ENCODE results near the gene RBP4. TPM values are rescaled to one million over a fixed set of nuclear protein-coding genes. Genes with fewer than 3 reads are reported as not detected.
A peak's percentile ranks its signal among the peaks of the same experiment; 100 is the strongest.
"Not testable (repeated sequence)": the region's sequence is repeated elsewhere in the genome, so short reads cannot be mapped to it uniquely, and the experiment has no call there.

Gene RBP4
- polyA plus RNA-seq, 4 donors: 1.6 to 111 (median 14.0) TPM

DNA sequence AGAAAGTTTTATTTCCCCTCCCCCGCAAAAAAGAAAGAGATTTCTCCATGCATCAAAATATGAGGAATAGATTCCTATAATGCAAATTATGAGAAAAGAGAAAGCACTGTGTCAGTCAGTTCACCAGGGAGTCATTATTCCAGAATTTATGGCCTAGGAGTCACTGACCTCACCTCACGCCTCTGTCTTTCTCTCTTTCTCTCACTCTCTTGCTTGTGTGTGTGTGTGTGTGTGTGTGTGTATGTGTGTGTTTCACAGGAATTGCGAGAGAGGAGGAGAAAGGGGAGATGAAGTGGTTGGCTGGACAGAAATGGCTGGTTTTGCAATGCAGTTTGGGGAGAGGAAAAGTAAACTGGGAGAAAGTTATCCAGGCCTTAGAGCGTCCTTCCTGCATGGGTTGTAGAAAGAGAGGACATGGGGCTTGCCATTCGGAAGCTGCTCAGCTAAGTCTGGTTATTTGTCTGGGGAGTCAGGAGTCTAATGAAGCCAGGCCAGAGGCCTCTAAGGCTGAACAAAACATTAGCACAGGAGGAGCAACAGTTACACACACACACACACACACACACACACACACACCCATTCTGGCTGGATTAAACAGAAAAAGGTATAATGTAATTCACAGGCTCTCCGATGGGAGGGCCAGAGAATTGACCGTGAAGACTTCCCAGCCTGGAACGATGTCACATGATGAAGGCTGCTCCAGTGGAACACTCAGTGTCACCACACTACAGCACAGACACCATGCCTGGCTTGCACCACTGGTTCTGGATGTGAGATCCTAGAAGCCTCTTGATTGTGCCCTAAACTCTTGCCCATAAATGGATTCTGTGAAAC is 47.3 kb downstream of the RBP4 start:
- peaks cover 0 to 27% (median 2%) of the 10 kb centered on the region in 3 donors for H3K4me1 ChIP-seq (ENCODE audit: control insufficient read depth in 3 of 3, insufficient read depth in 2 of 3, low read depth in 1 of 3, low read length in 2 of 3)
- no peaks in the 10 kb centered on the region for H3K9me3 ChIP-seq (ENCODE audit: control insufficient read depth in 2 of 2, insufficient read depth in 1 of 2, low read depth in 1 of 2, low read length in 1 of 2)
- no peak for FAIRE-seq
- DNase-seq: peak in 1 of 2 donors; percentile 32
- no peak overlapping the region for H3K27ac ChIP-seq (ENCODE audit: low read depth in 1 of 3, low read length in 2 of 3)
- H3K36me3 ChIP-seq (ENCODE audit: control insufficient read depth in 3 of 3, insufficient read depth in 2 of 3, low read depth in 1 of 3, low read length in 3 of 3): no peaks in the 10 kb centered on the region
- 86 to 89% (median 87%) methylated on average over 8 of the region's 8 CpGs for WGBS, 3 donors
- H3K4me3 ChIP-seq (ENCODE audit: low read depth in 1 of 3, low read length in 3 of 3): no peak overlapping the region
- no peaks in the 10 kb centered on the region for H3K27me3 ChIP-seq (ENCODE audit: control insufficient read depth in 3 of 3, insufficient read depth in 3 of 3, low read length in 3 of 3)

GRCh38 chr10:93552780-93553179 is 48.3 kb downstream of the RBP4 start:
- H3K4me1 ChIP-seq (ENCODE audit: control insufficient read depth in 3 of 3, insufficient read depth in 2 of 3, low read depth in 1 of 3, low read length in 2 of 3): peaks cover 0 to 27% (median 2%) of the 10 kb centered on the region in 3 donors
- FAIRE-seq: no peak

GRCh38 chr10:93550606-93551005 is 50.4 kb downstream of the RBP4 start:
- Histone ChIP-seq H3K27ac (ENCODE audit: low read depth in 1 of 3, low read length in 2 of 3) (peak overlapping the region in 2 of 3 donors; percentile 5 to 37), H3K27me3 (ENCODE audit: control insufficient read depth in 3 of 3, insufficient read depth in 3 of 3, low read length in 3 of 3) (no peaks in the 10 kb centered on the region), H3K4me1 (ENCODE audit: control insufficient read depth in 3 of 3, insufficient read depth in 2 of 3, low read depth in 1 of 3, low read length in 2 of 3) (peaks cover 0 to 27% (median 2%) of the 10 kb centered on the region in 3 donors), H3K4me3 (ENCODE audit: low read depth in 1 of 3, low read length in 3 of 3) (no peak overlapping the region), H3K9me3 (ENCODE audit: control insufficient read depth in 2 of 2, insufficient read depth in 1 of 2, low read depth in 1 of 2, low read length in 1 of 2) (no peaks in the 10 kb centered on the region), H3K36me3 (ENCODE audit: control insufficient read depth in 3 of 3, insufficient read depth in 2 of 3, low read depth in 1 of 3, low read length in 3 of 3) (no peaks in the 10 kb centered on the region)
- WGBS, 3 donors: 23 to 60% (median 32%) methylated on average over 4 of the region's 4 CpGs
- FAIRE-seq (no peak), DNase-seq (peak; percentile 55 to 73)

More at GRCh38 chr10:93552780-93553179, 48.3 kb downstream of the RBP4 start:
- H3K27ac ChIP-seq (ENCODE audit: low read depth in 1 of 3, low read length in 2 of 3): no peak overlapping the region
- H3K27me3 ChIP-seq (ENCODE audit: control insufficient read depth in 3 of 3, insufficient read depth in 3 of 3, low read length in 3 of 3): no peaks in the 10 kb centered on the region
- H3K4me3 ChIP-seq (ENCODE audit: low read depth in 1 of 3, low read length in 3 of 3): no peak overlapping the region
- WGBS, 3 donors: 87 to 99% (median 92%) methylated on average over 3 of the region's 3 CpGs
- no peaks in the 10 kb centered on the region for H3K9me3 ChIP-seq (ENCODE audit: control insufficient read depth in 2 of 2, insufficient read depth in 1 of 2, low read depth in 1 of 2, low read length in 1 of 2)
- no peak for DNase-seq
- H3K36me3 ChIP-seq (ENCODE audit: control insufficient read depth in 3 of 3, insufficient read depth in 2 of 3, low read depth in 1 of 3, low read length in 3 of 3): no peaks in the 10 kb centered on the region

GRCh38 chr10:93548376-93549071 is 52.5 kb downstream of the RBP4 start:
- Histone ChIP-seq H3K27me3 (ENCODE audit: control insufficient read depth in 3 of 3, insufficient read depth in 3 of 3, low read length in 3 of 3) (no peaks in the 10 kb centered on the region), H3K27ac (ENCODE audit: low read depth in 1 of 3, low read length in 2 of 3) (peak overlapping the region in 2 of 3 donors; percentile 39 to 55), H3K4me3 (ENCODE audit: low read depth in 1 of 3, low read length in 3 of 3) (no peak overlapping the region), H3K4me1 (ENCODE audit: control insufficient read depth in 3 of 3, insufficient read depth in 2 of 3, low read depth in 1 of 3, low read length in 2 of 3) (peaks cover 0 to 11% (median 2%) of the 10 kb centered on the region in 3 donors), H3K9me3 (ENCODE audit: control insufficient read depth in 2 of 2, insufficient read depth in 1 of 2, low read depth in 1 of 2, low read length in 1 of 2) (no peaks in the 10 kb centered on the region), H3K36me3 (ENCODE audit: control insufficient read depth in 3 of 3, insufficient read depth in 2 of 3, low read depth in 1 of 3, low read length in 3 of 3) (no peaks in the 10 kb centered on the region)
- 87 to 95% (median 93%) methylated on average over 5 of the region's 5 CpGs for WGBS, 3 donors
- FAIRE-seq: no peak
- peak; percentile 23 to 48 for DNase-seq

DNA sequence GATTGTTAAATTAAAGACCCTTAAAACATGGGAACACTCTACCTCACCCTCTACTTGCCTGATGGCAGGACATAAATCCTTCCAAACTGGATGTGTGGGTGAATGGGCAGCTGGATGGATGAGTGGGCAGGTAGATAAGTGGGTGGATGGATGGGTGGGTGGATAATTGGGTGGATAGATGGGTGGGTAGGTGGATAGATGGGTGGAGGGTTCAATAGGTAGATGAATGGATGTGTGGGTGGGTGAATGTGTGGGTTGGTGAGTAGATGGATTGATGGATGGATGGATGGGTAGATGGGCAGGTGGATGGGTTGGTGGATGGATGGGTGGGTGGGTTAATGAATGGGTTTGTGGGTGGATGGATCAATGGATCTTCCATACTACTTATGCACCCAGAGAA is 53.5 kb downstream of the RBP4 start:
- H3K4me1 ChIP-seq (ENCODE audit: control insufficient read depth in 3 of 3, insufficient read depth in 2 of 3, low read depth in 1 of 3, low read length in 2 of 3): peaks cover 0 to 15% (median 5%) of the 10 kb centered on the region in 3 donors
- FAIRE-seq (no peak), DNase-seq (no peak)
- H3K9me3 ChIP-seq (ENCODE audit: control insufficient read depth in 2 of 2, insufficient read depth in 1 of 2, low read depth in 1 of 2, low read length in 1 of 2): no peaks in the 10 kb centered on the region
- H3K36me3 ChIP-seq (ENCODE audit: control insufficient read depth in 3 of 3, insufficient read depth in 2 of 3, low read depth in 1 of 3, low read length in 3 of 3): no peaks in the 10 kb centered on the region
- no peak overlapping the region for H3K27ac ChIP-seq (ENCODE audit: low read depth in 1 of 3, low read length in 2 of 3)
- H3K4me3 ChIP-seq (ENCODE audit: low read depth in 1 of 3, low read length in 3 of 3): no peak overlapping the region
- no peaks in the 10 kb centered on the region for H3K27me3 ChIP-seq (ENCODE audit: control insufficient read depth in 3 of 3, insufficient read depth in 3 of 3, low read length in 3 of 3)

DNA sequence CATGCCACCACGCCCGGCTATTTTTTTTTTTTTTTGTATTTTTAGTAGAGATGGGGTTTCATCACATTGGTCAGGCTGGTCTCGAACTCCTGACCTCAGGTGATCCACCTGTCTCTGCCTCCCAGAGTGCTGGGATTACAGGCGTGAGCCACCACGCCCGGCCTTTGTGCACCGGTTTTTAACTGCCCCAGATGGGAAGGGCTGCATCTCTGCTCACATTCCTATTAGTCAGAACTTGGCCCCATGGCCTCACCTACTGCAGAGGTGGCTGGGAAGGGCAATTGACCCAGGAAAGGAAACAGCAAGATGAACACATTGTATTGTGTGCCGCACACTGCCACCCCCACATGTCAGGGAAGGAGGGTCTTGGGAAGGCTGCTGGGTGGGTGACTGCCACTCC is 54.0 kb downstream of the RBP4 start:
- not testable (repeated sequence) for FAIRE-seq; H3K9me3 ChIP-seq (ENCODE audit: control insufficient read depth in 2 of 2, insufficient read depth in 1 of 2, low read depth in 1 of 2, low read length in 1 of 2); H3K4me3 ChIP-seq (ENCODE audit: low read depth in 1 of 3, low read length in 3 of 3); DNase-seq; H3K27ac ChIP-seq (ENCODE audit: low read depth in 1 of 3, low read length in 2 of 3); H3K27me3 ChIP-seq (ENCODE audit: control insufficient read depth in 3 of 3, insufficient read depth in 3 of 3, low read length in 3 of 3); H3K36me3 ChIP-seq (ENCODE audit: control insufficient read depth in 3 of 3, insufficient read depth in 2 of 3, low read depth in 1 of 3, low read length in 3 of 3)
- WGBS, 3 donors: 56 to 81% (median 71%) methylated on average over 5 to 8 of the region's 8 CpGs
- peaks cover 0 to 16% (median 5%) of the 10 kb centered on the region in 3 donors for H3K4me1 ChIP-seq (ENCODE audit: control insufficient read depth in 3 of 3, insufficient read depth in 2 of 3, low read depth in 1 of 3, low read length in 2 of 3)

DNA sequence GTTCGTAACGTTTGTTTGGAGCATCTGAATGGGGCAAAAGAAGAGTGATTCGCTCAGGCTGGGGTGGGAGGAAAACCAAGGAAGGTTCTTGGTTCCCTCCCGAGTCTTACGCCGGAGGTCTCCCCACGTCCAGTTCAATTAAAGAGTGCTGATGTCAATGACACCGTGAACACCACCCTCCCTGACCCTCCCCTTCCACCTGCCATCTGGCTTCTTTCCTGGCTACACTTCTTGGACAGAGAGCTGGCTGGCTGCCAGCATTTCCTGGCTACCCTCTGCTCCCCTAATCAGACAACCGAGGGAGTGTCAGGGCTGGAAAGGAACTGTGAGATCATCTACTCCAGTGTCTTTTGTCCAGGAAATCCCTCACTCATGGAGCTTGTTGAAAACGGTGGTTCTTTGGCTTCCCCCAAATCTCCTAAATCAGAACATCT is 58.7 kb downstream of the RBP4 start:
- DNase-seq: peak; percentile 94 to 95
- H3K4me3 ChIP-seq (ENCODE audit: low read depth in 1 of 3, low read length in 3 of 3): peak overlapping the region in 2 of 3 donors; percentile 14 to 20
- H3K36me3 ChIP-seq (ENCODE audit: control insufficient read depth in 3 of 3, insufficient read depth in 2 of 3, low read depth in 1 of 3, low read length in 3 of 3): no peaks in the 10 kb centered on the region
- peaks cover 0 to 8% (median 3%) of the 10 kb centered on the region in 3 donors for H3K4me1 ChIP-seq (ENCODE audit: control insufficient read depth in 3 of 3, insufficient read depth in 2 of 3, low read depth in 1 of 3, low read length in 2 of 3)
- WGBS, 3 donors: 3 to 19% (median 13%) methylated on average over 10 of the region's 10 CpGs
- H3K9me3 ChIP-seq (ENCODE audit: control insufficient read depth in 2 of 2, insufficient read depth in 1 of 2, low read depth in 1 of 2, low read length in 1 of 2): no peaks in the 10 kb centered on the region
- H3K27ac ChIP-seq (ENCODE audit: low read depth in 1 of 3, low read length in 2 of 3): peak overlapping the region in 2 of 3 donors; percentile 35 to 37
- no peak for FAIRE-seq
- no peaks in the 10 kb centered on the region for H3K27me3 ChIP-seq (ENCODE audit: control insufficient read depth in 3 of 3, insufficient read depth in 3 of 3, low read length in 3 of 3)
